HL-60 (cell line): ENCODE results near the gene MME.

Source experiments
- DNase-seq, 2 experiments: peaks; one replicate each; pipeline ENCODE4 v3.0.0-alpha.2; 2010 to 2020; ENCODE audit warnings: low read depth in 1 of 2, low spot score in 1 of 2
- H3K27ac ChIP-seq: fragments of 250-450 bp; sonication (Bioruptor Pico); replicated peaks from 2 replicates; pipeline ENCODE4 v1.5.1; 2020; ENCODE audit warnings: mild to moderate bottlenecking, moderate library complexity
- H3K27me3 ChIP-seq: fragments of 250-450 bp; sonication (Bioruptor Pico); 2 replicates; pipeline ENCODE4 v1.5.1; 2021; ENCODE audit warnings: mild to moderate bottlenecking, moderate library complexity; ENCODE audit not compliant: insufficient read depth, poor library complexity, severe bottlenecking
- H3K4me3 ChIP-seq: replicated peaks from 2 replicates; pipeline ENCODE4 v1.5.1; 2011; ENCODE audit warnings: mild to moderate bottlenecking, control low read depth, low read length; ENCODE audit not compliant: insufficient read depth
- GABPA ChIP-seq: IDR thresholded peaks from 2 replicates; pipeline ENCODE4 v1.6.1; 2012; ENCODE audit warnings: low read depth
- POLR2AphosphoS5 ChIP-seq: IDR thresholded peaks from 2 replicates; pipeline ENCODE4 v1.6.1; 2012; ENCODE audit warnings: low read depth
- SPI1 ChIP-seq: IDR thresholded peaks from 2 replicates; pipeline ENCODE4 v1.6.1; 2012; ENCODE audit warnings: low read depth, mild to moderate bottlenecking, borderline replicate concordance
- TF ChIP-seq, protein P1 (sequence below): IDR thresholded peaks from 2 replicates; pipeline ENCODE4 v1.6.1; 2012; ENCODE audit warnings: low read depth; ENCODE audit not compliant: insufficient replicate concordance
- TF ChIP-seq, protein P2 (sequence below): IDR thresholded peaks from one replicate; pipeline ENCODE4 v1.5.1; 2011; ENCODE audit warnings: low read length, control low read depth, inconsistent platforms; ENCODE audit not compliant: insufficient read depth

MME gene

DNA sequence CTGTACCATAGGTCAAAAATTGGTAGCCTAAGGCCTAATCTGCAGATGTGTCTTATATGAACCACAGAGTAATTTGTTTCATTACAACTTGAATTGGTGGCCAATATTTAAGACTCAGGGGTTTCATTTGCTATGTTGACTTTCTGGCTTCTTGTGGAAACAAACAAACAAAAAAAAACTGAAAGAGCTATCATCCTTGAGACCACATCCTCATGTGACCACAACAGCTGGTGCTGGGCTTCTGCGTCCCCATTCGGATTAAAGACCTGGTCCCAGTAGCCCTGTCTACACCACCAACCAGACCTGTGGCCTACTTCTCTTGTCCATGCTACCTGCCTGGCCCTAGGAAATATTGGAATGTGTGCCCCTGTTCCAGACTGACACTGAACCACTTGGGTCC lies 151.7 kb downstream of the MME start:
- no peak overlapping the region for H3K4me3 ChIP-seq
- no peak for DNase-seq
- no peaks in the 10 kb centered on the region for H3K27me3 ChIP-seq
- no peak overlapping the region for H3K27ac ChIP-seq
- TF ChIP-seq POLR2AphosphoS5 (no peak), GABPA (no peak), SPI1 (no peak)
- TF ChIP-seq, protein P1, sequence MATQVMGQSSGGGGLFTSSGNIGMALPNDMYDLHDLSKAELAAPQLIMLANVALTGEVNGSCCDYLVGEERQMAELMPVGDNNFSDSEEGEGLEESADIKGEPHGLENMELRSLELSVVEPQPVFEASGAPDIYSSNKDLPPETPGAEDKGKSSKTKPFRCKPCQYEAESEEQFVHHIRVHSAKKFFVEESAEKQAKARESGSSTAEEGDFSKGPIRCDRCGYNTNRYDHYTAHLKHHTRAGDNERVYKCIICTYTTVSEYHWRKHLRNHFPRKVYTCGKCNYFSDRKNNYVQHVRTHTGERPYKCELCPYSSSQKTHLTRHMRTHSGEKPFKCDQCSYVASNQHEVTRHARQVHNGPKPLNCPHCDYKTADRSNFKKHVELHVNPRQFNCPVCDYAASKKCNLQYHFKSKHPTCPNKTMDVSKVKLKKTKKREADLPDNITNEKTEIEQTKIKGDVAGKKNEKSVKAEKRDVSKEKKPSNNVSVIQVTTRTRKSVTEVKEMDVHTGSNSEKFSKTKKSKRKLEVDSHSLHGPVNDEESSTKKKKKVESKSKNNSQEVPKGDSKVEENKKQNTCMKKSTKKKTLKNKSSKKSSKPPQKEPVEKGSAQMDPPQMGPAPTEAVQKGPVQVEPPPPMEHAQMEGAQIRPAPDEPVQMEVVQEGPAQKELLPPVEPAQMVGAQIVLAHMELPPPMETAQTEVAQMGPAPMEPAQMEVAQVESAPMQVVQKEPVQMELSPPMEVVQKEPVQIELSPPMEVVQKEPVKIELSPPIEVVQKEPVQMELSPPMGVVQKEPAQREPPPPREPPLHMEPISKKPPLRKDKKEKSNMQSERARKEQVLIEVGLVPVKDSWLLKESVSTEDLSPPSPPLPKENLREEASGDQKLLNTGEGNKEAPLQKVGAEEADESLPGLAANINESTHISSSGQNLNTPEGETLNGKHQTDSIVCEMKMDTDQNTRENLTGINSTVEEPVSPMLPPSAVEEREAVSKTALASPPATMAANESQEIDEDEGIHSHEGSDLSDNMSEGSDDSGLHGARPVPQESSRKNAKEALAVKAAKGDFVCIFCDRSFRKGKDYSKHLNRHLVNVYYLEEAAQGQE, result no peak
- TF ChIP-seq, protein P2, sequence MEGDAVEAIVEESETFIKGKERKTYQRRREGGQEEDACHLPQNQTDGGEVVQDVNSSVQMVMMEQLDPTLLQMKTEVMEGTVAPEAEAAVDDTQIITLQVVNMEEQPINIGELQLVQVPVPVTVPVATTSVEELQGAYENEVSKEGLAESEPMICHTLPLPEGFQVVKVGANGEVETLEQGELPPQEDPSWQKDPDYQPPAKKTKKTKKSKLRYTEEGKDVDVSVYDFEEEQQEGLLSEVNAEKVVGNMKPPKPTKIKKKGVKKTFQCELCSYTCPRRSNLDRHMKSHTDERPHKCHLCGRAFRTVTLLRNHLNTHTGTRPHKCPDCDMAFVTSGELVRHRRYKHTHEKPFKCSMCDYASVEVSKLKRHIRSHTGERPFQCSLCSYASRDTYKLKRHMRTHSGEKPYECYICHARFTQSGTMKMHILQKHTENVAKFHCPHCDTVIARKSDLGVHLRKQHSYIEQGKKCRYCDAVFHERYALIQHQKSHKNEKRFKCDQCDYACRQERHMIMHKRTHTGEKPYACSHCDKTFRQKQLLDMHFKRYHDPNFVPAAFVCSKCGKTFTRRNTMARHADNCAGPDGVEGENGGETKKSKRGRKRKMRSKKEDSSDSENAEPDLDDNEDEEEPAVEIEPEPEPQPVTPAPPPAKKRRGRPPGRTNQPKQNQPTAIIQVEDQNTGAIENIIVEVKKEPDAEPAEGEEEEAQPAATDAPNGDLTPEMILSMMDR, result no peak

DNA sequence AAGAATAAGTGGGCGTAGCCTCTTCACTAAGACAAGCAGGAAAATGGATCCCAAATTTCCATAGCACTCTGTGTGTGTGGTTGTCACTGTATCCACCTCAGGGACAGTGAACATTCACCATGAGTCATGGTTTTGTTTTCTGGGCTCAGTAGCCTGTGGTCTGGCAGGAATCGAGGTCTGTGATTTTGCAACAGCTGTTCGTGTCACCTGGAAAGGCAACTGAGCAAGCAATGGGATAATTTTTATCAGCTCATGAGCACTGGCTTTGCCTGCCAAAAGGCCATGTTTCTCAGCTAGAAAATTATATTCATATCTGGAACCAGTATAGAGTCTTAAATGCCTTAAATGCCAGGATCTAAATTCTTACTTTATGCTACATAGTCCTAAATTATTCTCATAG lies 152.5 kb downstream of the MME start:
- no peaks in the 10 kb centered on the region for H3K27me3 ChIP-seq
- no peak for TF ChIP-seq SPI1
- TF ChIP-seq, protein P2, result no peak
- TF ChIP-seq POLR2AphosphoS5, result no peak
- TF ChIP-seq GABPA, result no peak
- TF ChIP-seq, protein P1, result no peak
- no peak overlapping the region for H3K27ac ChIP-seq
- DNase-seq, result no peak
- no peak overlapping the region for H3K4me3 ChIP-seq

DNA sequence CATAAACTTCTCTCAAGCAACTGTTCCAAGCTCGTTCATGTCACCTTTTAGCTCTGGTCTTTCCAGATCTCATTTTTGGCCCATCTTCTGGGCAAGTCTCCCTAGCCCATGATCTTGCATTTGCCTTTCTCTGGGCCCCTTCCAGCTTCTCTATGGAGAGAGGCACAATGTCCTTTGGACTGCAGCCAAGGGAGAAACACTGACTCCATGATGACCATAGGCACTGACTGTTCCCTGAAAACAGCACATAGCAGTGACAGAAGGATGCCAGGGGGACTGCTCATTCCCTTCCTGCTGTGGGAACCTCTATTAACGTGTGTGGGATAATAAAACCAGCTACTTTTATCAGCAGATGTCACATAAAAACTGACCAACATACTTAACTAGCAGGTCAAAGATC lies 153.1 kb downstream of the MME start:
- H3K27me3 ChIP-seq, result no peaks in the 10 kb centered on the region
- no peak for DNase-seq
- H3K27ac ChIP-seq, result no peak overlapping the region
- TF ChIP-seq SPI1, result no peak
- no peak for TF ChIP-seq POLR2AphosphoS5
- TF ChIP-seq GABPA, result no peak
- TF ChIP-seq, protein P2, result no peak
- TF ChIP-seq, protein P1, result no peak
- no peak overlapping the region for H3K4me3 ChIP-seq
